Loucy (cell line): ENCODE measurements around the gene CD46.

Experiments used
- H2AFZ ChIP-seq: fragments of 200-600 bp; sonication (generic); 2 replicates; pipeline ENCODE4 v1.6.0; 2016; ENCODE audit warnings: antibody characterized with exemption, mild to moderate bottlenecking, low read length, moderate library complexity
- H3F3A ChIP-seq: fragments of 200-600 bp; 2 replicates; pipeline ENCODE4 v1.6.0; 2016; ENCODE audit warnings: antibody characterized with exemption, low read depth, mild to moderate bottlenecking
- H3K27me3 ChIP-seq: fragments of 200-600 bp; sonication (generic); 2 replicates; pipeline ENCODE4 v1.6.1; 2014; ENCODE audit warnings: low read length, mild to moderate bottlenecking; ENCODE audit not compliant: insufficient read depth, poor library complexity, severe bottlenecking
- H3K36me3 ChIP-seq: fragments of 200-600 bp; sonication (generic); 2 replicates; pipeline ENCODE4 v1.6.1; 2016; ENCODE audit warnings: low read length; ENCODE audit not compliant: insufficient read depth
- H3K4me1 ChIP-seq: fragments of 200-600 bp; sonication (generic); 2 replicates; pipeline ENCODE4 v1.5.1; 2014; ENCODE audit warnings: low read length, mild to moderate bottlenecking; ENCODE audit not compliant: insufficient read depth, poor library complexity, severe bottlenecking
- H3K4me2 ChIP-seq: fragments of 200-600 bp; sonication (generic); 2 replicates; pipeline ENCODE4 v1.6.0; 2014; ENCODE audit warnings: antibody characterized with exemption, low read length, low read depth, mild to moderate bottlenecking; ENCODE audit not compliant: poor library complexity, severe bottlenecking
- H3K4me3 ChIP-seq: fragments of 200-600 bp; sonication (generic); 2 replicates; pipeline ENCODE4 v1.5.1; 2014; ENCODE audit warnings: low read length, mild to moderate bottlenecking, mixed read lengths; ENCODE audit not compliant: poor library complexity, severe bottlenecking
- H3K79me2 ChIP-seq: fragments of 200-600 bp; sonication (generic); 2 replicates; pipeline ENCODE4 v1.6.1; 2014; ENCODE audit warnings: low read length; ENCODE audit not compliant: insufficient read depth
- H3K9ac ChIP-seq: fragments of 200-600 bp; sonication (generic); 2 replicates; pipeline ENCODE4 v1.6.0; 2014; ENCODE audit warnings: mild to moderate bottlenecking, low read depth, low read length, moderate library complexity; ENCODE audit not compliant: poor library complexity, severe bottlenecking
- H3K9me2 ChIP-seq: fragments of 200-600 bp; sonication (generic); replicated peaks from 2 replicates; pipeline ENCODE4 v1.6.1; 2016; ENCODE audit warnings: low read depth, low read length, mixed read lengths
- H3K9me3 ChIP-seq: fragments of 200-600 bp; sonication (generic); 2 replicates; pipeline ENCODE4 v1.6.1; 2014; ENCODE audit warnings: mild to moderate bottlenecking, antibody characterized with exemption, low read length, low read depth; ENCODE audit not compliant: insufficient read depth
- H4K20me1 ChIP-seq: fragments of 200-600 bp; sonication (generic); 2 replicates; pipeline ENCODE4 v1.6.0; 2014; ENCODE audit warnings: antibody characterized with exemption, low read length, mild to moderate bottlenecking; ENCODE audit not compliant: insufficient read depth, poor library complexity, severe bottlenecking
- EZH2phosphoT487 ChIP-seq: fragments of 200-600 bp; IDR thresholded peaks from 2 replicates; pipeline ENCODE4 v1.6.1; 2018; ENCODE audit warnings: antibody characterized with exemption, mild to moderate bottlenecking, moderate library complexity, borderline replicate concordance
- TF ChIP-seq, protein P1 (sequence below): fragments of 200-600 bp; sonication (generic); conservative IDR thresholded peaks from 2 replicates; pipeline ENCODE4 v1.5.1; 2014; ENCODE audit warnings: mild to moderate bottlenecking, antibody characterized with exemption, low read length

The CD46 gene

DNA sequence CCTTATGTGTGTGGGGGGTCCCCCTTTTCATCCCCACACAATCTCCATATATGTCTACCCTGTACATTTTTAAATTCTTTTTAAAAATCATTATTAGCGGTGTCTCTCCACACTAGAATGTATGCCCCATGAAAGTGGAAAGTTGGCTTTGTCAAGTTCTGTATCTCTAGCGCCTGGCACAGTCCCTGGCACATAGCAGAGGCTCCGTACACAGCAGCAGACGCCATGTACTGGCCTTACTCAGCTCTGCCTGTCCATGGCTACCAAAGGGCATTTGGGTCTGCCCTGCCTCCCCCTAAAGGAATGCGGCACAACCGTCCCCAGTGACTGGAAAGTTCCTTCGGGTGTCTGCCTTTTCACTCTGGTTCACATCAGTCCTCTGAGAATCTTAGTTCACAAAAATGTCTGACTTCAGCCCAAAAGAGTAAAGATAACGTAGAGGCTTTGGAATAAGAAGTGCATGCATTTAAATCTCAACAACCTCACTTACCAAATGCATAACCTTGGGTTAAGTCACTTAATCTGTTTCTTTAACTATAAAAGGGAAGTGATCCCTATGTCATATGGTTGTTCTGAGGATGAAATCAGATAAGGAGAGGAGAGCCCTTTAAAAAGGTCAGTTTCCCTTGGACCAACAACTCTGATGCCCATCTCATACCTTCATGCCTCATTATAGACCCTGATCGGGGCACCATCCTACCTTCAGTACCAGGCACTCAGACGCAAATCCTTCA is 61.1 kb downstream of the CD46 start:
- no peak for TF ChIP-seq EZH2phosphoT487
- TF ChIP-seq, protein P1, sequence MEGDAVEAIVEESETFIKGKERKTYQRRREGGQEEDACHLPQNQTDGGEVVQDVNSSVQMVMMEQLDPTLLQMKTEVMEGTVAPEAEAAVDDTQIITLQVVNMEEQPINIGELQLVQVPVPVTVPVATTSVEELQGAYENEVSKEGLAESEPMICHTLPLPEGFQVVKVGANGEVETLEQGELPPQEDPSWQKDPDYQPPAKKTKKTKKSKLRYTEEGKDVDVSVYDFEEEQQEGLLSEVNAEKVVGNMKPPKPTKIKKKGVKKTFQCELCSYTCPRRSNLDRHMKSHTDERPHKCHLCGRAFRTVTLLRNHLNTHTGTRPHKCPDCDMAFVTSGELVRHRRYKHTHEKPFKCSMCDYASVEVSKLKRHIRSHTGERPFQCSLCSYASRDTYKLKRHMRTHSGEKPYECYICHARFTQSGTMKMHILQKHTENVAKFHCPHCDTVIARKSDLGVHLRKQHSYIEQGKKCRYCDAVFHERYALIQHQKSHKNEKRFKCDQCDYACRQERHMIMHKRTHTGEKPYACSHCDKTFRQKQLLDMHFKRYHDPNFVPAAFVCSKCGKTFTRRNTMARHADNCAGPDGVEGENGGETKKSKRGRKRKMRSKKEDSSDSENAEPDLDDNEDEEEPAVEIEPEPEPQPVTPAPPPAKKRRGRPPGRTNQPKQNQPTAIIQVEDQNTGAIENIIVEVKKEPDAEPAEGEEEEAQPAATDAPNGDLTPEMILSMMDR: no peak
- no peaks in the 10 kb centered on the region for H3F3A ChIP-seq
- peaks cover 96% of the 10 kb centered on the region for H4K20me1 ChIP-seq
- no peak overlapping the region for H3K9ac ChIP-seq
- H3K36me3 ChIP-seq: peaks cover 95% of the 10 kb centered on the region
- peaks cover 6% of the 10 kb centered on the region for H3K4me1 ChIP-seq
- H2AFZ ChIP-seq: no peak overlapping the region
- no peak overlapping the region for H3K4me2 ChIP-seq
- no peak overlapping the region for H3K4me3 ChIP-seq
- no peaks in the 10 kb centered on the region for H3K9me2 ChIP-seq
- H3K27me3 ChIP-seq: no peaks in the 10 kb centered on the region
- H3K79me2 ChIP-seq: peaks cover 92% of the 10 kb centered on the region
- no peaks in the 10 kb centered on the region for H3K9me3 ChIP-seq

DNA sequence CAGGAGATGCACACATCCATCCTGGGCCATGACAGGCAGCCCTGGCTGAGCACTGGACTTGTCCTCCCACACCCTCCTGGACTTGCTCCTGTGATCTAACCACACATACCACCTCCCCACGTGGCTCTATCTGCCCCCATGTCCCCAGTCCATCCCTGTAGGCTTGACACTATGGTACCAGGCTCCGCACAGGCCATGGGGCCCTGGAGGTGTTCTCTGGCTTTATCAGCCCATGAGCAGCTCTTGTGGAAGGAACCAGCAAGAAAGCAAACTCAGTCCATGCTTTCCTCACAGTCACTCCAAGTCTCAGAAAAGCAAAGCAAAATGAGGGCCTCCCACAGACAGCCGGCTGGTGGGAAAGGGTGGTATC is 61.6 kb downstream of the CD46 start:
- no peak for TF ChIP-seq EZH2phosphoT487
- TF ChIP-seq, protein P1: no peak
- H3K4me1 ChIP-seq: peaks cover 6% of the 10 kb centered on the region

DNA sequence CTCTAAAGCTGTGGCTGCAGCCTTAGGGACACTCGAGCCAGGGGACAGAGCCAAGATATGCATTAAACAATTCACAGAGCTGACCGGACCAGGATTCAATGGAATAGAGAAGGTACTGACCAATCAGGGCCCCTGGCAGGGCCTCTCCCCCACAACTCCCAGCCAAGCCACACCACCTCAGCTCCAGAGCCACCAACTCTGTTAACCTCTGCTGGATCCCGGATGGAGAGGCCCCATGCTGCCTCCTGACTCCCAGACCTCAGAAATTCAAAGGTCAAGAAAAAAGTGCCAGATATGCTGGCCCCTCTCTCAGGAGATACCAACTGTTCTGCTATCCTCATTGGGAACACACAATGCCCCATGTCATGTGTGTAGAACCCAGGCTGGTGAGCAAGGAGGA is 62.1 kb downstream of the CD46 start:
- Histone ChIP-seq H3F3A (no peaks in the 10 kb centered on the region), H3K4me1 (peaks cover 6% of the 10 kb centered on the region), H3K9me3 (no peaks in the 10 kb centered on the region), H4K20me1 (peaks cover 95% of the 10 kb centered on the region), H2AFZ (no peak overlapping the region), H3K36me3 (peaks cover 93% of the 10 kb centered on the region), H3K79me2 (peaks cover 92% of the 10 kb centered on the region), H3K4me2 (no peak overlapping the region), H3K27me3 (no peaks in the 10 kb centered on the region), H3K4me3 (no peak overlapping the region), H3K9ac (no peak overlapping the region), H3K9me2 (no peaks in the 10 kb centered on the region)
- TF ChIP-seq, protein P1: no peak
- TF ChIP-seq EZH2phosphoT487: no peak

More for the DNA sequence above, 61.6 kb downstream of the CD46 start:
- Histone ChIP-seq H3K27me3 (no peaks in the 10 kb centered on the region), H4K20me1 (peaks cover 94% of the 10 kb centered on the region), H3K9ac (no peak overlapping the region), H3K4me3 (no peak overlapping the region), H3K9me2 (no peaks in the 10 kb centered on the region), H3F3A (no peaks in the 10 kb centered on the region), H3K9me3 (no peaks in the 10 kb centered on the region), H2AFZ (no peak overlapping the region), H3K79me2 (peaks cover 89% of the 10 kb centered on the region), H3K36me3 (peaks cover 93% of the 10 kb centered on the region), H3K4me2 (no peak overlapping the region)
